Astrocyte (in vitro differentiated cells and primary cell): Measurements from ENCODE around the gene BOD1L1.

Experiments used
- EZH2 ChIP-seq: IDR thresholded peaks from 2 replicates; pipeline ENCODE4 v1.6.1; 2012; ENCODE audit warnings: mild to moderate bottlenecking, low read length, inconsistent platforms; ENCODE audit not compliant: insufficient read depth
- TF ChIP-seq, protein P1 (sequence below): IDR thresholded peaks from 2 replicates; pipeline ENCODE4 v1.5.1; 2011; ENCODE audit warnings: low read depth, mild to moderate bottlenecking, inconsistent platforms, low read length, moderate library complexity; ENCODE audit not compliant: insufficient read depth

- no peak for TF ChIP-seq EZH2
- TF ChIP-seq, protein P1, sequence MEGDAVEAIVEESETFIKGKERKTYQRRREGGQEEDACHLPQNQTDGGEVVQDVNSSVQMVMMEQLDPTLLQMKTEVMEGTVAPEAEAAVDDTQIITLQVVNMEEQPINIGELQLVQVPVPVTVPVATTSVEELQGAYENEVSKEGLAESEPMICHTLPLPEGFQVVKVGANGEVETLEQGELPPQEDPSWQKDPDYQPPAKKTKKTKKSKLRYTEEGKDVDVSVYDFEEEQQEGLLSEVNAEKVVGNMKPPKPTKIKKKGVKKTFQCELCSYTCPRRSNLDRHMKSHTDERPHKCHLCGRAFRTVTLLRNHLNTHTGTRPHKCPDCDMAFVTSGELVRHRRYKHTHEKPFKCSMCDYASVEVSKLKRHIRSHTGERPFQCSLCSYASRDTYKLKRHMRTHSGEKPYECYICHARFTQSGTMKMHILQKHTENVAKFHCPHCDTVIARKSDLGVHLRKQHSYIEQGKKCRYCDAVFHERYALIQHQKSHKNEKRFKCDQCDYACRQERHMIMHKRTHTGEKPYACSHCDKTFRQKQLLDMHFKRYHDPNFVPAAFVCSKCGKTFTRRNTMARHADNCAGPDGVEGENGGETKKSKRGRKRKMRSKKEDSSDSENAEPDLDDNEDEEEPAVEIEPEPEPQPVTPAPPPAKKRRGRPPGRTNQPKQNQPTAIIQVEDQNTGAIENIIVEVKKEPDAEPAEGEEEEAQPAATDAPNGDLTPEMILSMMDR, result no peak
Observed at GRCh38 chr4:13580036-13580435, 47.5 kb downstream of the BOD1L1 start.
